Right lobe of liver (tissue), 4 donors: ENCODE data around the gene GFRA1.

ENCODE experiments used
- CTCF ChIP-seq, 4 donors: fragments of 200-600 bp in 3 of 4; fragments of 450-650 bp in 1 of 4; IDR thresholded peaks; one replicate each; pipeline versions ENCODE4 v1.5.1 to v1.8.0; 2016 to 2022; ENCODE audit warnings: antibody characterized with exemption in 4 of 4, mild to moderate bottlenecking in 2 of 4
- POLR2A ChIP-seq: fragments of 450-650 bp; IDR thresholded peaks from one replicate; pipeline ENCODE4 v1.6.1; 2017; ENCODE audit warnings: antibody characterized with exemption, mild to moderate bottlenecking
- donor health status: DM: no; HTN: no; CAD: no.
- donor health status: DM: no; HTN: no; CAD: no.
- donor health status: DM: no; HTN: yes; CAD: no.

- TF ChIP-seq CTCF (IDR thresholded peaks at IDR 0.05) (no peak), POLR2A (no peak)
Observed at GRCh38 chr10:116049974-116050304, 223.1 kb downstream of the GFRA1 start.
